Cerebellar nuclear complex (tissue), 1 donor: ENCODE results near the gene USP32.
"Not testable (repeated sequence)": the region's sequence is repeated elsewhere in the genome, so short reads cannot be mapped to it uniquely, and the experiment has no call there.

Experiments
- DNase-seq, 2 experiments: peaks; one replicate each; lab custom pipeline; 2025; lab: John Stamatoyannopoulos, UW

The USP32 gene

DNA sequence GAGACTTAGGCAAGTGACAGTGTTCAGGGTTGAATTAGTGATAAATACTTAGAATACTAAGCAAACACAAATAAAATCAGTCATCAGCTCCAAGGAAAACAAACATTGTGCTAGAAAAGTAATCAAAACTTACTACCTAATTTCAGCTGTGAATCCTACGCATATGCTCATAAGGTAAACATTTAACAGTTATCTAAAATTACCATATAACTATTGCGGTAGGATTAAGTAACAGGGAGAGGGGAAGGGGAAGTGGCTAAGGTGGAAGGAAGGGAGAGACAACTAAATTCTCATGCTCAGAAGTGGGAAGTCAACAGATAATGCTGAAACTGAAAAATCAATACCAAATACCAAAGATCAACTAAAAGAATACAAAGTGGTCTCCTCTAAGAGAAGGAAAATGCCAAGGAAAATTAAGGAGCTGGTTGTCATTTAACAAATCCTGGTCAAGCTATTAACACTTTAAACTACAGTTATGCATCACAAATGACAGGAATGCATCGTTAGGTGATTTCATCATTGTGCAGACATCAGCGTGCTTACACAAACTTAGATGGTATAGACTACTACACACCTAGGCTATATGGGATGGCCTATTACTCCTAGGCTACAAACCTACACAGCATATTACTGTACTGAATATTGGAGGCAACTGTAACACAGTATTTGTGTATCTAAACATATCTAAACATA, 20.0 kb downstream of the USP32 start:
- DNase-seq: no peak

DNA sequence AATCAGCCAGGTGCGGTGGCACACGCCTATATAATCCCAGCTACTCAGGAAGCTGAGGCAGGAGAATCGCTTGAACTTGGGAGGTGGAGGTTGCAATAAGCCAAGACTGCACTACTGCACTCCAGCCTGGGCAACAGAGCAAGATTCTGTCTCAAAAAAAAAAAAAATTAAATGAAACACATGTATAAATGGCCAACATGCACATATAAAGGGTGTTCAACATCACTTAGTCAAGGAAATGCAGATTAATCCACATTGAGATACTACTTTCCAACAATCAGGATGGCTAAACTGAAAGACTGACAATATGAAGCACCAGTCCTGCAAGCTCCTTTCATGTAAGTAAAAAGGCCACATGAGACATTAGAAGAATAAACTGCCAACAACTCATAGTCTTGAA, 20.5 kb downstream of the USP32 start:
- no peak for DNase-seq

DNA sequence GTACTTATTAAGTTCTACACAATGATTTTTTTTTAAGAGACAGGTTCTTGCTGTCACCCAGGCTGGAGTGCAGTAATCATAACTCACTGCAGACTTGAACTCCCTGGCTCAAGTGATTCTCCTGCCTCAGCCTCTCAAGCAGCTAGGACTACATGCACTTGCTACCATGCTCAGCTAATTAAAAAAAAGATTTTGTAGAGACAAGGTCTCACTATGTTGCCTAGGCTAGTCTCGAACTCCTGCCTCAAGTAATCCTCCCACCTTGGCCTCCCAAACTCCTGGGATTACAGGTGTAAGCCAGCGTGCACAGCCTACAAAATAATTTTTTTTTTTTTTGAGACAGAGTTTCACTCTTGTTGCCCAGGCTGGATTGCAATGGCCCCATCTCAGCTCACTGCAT, 22.2 kb downstream of the USP32 start:
- no peak for DNase-seq

DNA sequence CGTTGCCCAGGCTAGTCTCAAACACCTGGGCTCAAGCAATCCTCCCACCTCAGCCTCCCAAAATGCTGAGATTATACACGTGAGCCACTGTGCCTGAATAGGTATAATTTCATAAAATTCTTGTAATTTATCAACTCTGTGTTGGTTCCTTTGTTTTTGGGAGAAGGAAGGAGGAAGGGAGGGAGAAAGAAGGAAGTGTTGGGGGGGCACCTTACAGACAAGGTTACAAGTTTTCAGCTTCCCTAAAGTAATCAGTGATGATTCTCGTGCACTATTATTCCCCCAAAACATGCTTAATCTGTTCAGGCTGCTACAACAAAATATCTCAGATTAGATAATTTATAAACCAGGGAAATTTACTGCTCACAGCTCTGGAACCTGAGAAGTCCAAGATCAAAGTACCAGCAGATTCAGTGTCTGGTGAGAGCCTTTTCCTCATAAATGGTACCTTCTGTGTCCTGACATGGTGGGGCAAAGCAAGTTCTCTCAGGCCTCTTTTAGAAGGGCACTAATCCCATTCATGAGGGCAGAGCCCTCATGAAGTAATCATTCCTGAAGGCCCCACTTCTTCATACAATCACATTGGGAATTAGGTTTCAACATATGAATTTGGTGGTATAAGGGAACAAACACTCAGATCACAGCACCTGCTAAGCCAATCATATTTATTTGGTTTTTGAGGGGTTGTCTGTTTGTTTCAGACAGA, 28.1 kb downstream of the USP32 start:
- DNase-seq: no peak

DNA sequence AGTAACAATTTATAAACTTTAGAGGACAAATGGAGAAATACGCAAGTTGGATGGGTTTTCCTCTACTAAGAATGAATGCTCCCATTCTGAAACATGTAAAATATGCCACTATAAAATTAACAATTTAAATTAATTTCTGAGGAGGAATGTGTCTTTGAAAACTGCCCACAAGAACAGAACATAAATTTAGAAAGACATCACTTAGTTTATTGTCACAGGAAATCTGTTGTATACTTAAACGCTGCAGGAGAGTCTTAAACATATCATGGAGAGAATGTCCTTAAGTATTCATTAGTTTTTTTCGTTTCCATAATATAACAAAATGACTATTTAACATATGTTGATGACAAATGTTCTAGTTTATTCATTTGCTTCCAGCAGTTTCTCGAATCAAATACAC, 29.6 kb downstream of the USP32 start:
- no peak for DNase-seq

DNA sequence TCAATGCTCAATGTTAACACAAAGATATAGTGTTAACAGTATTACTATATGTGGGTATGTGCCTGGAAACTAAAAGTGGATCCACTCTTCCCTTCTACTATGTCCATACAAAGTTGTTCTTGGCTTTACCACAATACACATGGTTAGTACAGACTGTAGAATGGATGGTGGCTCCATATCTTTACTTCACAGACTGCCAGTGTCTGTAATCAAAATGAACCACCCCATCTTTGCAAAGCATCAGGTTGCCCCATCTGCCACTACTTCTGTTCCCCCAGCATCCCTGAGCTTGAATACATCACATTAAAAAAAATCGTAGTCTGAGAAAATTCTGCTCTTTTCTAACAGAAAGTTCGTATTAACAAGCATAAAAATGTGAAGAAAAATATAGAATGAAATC, 30.0 kb downstream of the USP32 start:
- no peak for DNase-seq

DNA sequence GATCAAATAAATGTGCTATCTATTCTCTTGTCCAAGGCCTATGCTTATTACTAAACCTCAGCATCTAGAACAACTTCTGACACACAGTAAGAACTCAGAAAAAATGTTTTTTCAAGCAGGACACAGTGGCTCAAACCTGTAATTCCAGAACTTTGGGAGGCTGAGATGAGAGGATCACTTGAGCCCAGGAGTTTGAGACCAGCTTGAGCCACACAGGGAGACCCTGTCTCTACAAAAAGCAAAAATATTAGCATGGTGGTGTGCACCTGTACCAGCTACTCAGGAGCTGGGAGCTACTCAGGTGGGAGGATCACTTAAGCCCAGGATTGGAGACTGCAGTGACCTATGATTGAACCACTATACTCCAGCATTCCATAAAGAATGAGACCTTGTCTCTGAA, 32.5 kb downstream of the USP32 start:
- no peak for DNase-seq

DNA sequence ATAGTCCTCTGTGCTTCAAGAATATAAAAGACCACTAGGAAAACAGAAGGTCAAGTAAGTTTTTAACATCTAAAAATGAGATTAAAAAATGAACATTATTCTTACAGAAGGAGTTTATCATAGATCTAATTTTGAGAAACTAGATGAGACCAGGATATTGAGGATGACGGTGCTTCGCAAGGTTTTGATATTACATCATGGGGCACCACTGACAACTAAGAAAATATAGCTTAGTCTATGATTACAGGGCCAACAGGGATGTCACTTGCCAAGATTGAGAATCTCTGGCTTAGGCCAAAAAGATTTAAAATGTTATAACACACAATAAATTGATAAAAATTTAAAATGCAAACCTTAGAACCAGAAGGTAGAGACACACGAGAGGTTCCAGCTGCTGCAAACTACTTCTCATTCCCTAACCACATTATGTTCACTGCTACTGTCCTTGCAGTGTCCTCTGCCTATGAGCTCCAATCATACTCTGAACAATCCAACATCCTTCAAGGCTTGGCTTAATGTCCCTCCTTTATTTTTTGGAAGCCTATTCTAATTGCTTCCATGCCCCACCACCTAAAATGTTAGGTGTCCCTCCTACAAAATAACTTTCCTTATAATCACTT, 33.2 kb downstream of the USP32 start:
- DNase-seq: no peak

DNA sequence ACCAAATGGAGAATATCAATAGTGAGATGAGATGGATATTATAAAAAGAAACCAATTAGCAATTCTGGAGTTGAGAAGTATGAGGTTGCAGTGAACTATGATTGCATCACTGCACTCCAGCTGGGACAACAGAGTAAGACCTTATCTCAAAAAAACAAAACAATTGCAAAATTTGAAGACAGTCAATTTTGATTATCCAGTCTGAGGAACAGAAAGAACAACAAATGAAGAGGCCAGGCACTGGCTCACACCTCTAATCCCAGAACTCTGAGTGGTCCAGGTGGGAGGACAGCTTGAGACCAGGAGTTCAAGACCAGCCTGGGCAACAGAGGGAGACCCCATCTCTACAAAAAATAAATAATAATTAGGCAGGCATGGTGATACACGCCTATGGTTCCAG, 35.0 kb downstream of the USP32 start:
- no peak for DNase-seq

DNA sequence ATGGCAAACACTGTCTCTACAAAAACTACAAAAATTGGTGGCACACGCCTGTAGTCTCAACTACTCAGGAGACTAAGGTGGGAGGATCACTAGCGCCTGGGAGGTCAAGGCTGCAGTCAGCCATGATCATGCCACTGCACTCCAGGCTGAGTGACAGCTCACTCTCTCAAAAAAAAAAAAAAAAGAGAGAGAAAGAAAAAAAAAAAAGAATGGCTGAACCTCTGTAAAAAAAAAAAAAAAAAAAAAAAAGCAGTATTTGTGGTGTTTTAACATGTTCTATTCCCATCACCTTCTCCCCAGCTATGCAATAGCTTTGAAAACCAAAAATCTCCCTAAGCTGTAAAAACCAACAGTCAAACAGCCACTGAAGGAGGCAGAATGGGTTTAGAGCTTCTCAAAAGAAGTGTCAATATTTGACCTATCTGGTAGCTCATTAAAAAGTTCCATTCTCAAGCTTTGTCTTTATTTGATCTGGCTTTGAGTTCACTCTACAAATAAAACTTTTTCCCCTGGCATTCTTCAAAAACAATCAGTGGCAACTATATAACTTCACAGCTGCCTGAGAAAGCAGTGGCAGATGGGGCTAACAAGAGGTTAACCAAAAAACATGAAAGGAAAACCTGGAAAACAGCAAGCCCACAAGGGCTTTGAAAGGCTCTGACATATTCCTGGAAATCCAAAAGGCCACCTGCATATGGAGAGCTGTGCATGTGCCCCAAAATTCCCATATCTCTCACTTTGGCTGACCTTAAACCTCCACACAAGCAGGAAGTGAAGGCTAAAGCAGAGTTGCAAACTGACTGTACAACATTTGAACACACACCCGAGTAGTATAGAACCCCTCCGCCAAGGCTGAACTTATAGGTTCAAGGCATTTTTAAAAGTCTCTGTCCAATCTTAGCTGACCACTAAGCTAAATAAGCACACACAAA, 36.0 kb downstream of the USP32 start:
- no peak for DNase-seq

DNA sequence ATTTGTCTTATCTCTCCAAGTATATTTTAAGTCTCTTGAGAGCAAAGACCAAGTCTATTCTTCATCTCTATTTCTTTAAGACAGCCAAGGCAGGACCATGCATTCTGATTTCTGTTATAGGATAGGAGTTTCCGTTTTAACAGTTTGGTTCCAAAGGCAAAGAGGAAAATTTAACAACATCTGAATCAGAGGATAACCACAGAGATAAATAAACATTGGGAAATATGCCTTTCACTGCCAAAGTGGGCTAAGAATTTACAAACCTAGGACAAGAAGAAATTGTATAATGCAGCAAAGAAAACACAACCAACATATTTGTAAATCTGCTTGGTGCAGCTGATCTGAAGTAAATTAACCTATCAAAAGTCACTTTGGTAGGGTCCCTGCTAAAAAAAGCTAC, 37.7 kb downstream of the USP32 start:
- DNase-seq: no peak

DNA sequence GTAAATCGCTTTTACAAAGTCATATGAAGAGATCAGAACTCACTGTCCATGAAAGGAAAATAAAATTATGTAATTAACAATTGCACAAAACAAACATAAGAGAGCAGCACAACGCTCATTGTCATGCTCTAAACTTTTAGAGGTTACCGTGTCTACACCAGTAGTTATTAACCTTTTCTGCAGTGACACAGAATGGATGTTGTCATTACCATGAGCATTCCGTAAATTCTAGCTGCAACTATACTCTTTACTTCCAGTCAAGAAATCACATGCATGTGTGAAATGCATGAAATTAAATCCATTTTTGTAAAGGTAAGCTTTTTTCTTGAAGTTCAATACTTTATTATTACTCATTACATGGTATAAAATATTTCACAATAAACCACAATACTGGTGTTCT, 38.2 kb downstream of the USP32 start:
- no peak for DNase-seq

DNA sequence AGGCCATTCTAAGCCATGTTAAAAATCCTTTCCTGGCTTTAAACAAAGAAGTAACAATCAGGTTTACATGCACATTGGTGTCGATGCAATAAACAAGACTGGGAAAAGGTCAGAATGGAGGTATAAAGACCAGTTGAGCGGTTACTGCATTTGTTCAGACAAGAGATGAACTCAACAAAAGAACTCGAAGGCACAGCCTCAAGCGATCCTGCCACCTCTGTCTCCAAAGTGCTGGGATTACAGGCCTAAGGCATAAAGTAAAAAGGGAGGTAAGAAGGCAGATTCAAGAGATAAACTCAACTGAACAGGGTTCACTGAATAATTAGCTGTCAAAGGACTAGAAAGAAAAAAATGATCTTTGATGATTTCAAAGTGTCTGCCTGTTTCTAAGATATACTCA, 39.4 kb downstream of the USP32 start:
- no peak for DNase-seq

DNA sequence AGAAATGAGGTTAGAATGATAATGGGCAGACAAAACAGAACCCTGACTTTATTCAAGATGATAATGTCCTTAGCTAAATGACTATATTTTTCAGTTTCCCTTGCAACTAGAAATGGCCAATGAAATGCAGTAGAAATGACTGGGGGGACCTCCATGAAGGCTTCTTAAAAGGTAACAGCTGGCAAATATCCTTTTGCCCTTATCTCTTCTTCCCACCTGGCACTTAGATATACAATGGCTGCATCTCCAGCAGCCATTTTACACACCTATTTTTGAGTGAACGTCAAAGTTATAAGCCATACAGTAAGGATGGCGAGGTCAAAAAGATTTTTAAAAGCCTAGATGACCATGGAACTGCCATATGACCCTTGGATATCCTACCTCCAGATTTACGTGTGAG, 39.9 kb downstream of the USP32 start:
- DNase-seq: no peak

DNA sequence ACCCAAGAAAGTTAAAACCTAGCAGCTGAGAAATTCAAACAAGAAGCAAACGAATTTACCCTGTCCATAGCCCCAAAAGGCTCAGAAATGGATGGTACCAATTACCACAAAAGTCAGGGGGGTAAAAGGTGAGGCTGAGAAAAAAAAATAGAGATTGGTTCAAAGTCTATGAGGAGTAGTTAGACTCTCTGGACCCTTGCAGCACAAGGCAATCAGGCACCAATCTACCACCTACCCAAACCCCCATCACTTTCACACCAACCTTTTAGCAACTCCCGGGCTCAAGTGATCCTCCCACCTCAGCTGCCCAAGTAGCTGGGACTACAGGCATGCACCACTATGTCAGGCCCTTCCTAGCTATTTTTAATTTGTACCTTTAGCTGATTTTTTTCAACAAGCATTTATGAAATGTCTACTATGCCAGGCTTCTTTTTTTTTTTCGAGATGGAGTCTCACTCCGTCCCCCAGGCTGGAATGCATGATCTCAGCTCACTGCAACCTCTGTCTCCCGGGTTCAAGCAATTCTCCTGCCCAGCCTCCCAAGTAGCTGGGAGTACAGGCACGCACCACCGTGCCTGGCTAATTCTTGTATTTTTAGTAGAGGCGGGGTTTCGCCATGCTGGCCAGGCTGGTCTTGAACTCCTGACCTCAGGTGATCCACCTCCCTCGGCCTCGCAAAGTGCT, 40.8 kb downstream of the USP32 start:
- DNase-seq: no peak

DNA sequence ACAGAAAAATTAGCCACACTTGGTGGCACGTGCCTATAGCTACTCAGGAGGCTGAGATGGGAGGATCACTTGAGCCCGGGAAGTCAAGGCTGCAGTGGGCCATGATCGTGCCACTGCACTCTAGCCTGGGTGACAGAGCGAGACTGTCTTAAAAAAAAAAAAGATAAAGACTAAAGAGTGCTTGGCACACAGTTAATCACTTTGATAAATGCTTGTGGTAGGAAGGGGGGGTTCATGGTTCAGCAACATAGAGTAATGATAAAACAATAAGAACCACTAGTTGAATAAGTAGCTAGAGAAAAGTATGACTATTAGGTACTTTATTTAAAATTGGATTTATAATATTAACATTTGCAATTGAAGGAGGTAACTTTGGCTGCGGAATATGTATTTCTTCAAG, 43.3 kb downstream of the USP32 start:
- no peak for DNase-seq

DNA sequence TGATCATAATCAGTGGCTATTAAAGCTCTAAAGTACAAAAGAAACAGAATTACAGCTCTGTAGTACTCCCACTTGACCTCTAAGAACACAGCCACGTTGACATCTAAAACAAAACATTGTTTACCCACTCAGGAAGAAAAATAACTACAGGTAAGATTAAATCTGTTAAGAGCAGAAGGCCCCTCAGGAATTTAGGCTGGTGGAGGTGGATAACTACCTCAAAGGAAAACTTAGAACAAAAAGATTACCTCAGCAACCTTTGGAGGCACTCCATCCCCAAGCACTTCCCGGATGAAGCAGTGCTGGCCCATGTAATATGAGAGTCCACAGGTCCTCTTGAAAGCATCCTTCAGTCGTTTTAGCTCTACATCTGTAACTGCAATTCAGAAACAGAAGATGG, 46.7 kb downstream of the USP32 start:
- no peak for DNase-seq

DNA sequence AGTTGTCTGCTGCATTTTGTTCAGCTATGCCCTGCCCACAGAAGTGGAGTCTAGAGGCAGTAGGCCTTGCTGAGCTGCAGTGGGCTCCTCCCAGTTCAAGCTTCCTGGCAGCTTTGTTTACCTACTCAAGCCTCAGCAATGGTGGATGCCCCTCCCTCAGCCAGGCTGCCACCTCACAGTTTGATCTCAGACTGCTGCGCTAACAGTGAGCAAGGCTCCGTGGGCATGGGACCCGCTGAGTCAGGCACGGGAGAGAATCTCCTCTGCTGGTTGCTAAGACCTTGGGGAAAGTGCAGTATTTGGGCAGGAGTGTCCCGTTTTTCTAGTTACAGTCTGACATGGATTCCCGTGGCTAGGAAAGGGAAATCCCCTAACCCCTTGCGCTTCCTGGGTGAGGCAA, 49.4 kb downstream of the USP32 start:
- DNase-seq: not testable (repeated sequence)

DNA sequence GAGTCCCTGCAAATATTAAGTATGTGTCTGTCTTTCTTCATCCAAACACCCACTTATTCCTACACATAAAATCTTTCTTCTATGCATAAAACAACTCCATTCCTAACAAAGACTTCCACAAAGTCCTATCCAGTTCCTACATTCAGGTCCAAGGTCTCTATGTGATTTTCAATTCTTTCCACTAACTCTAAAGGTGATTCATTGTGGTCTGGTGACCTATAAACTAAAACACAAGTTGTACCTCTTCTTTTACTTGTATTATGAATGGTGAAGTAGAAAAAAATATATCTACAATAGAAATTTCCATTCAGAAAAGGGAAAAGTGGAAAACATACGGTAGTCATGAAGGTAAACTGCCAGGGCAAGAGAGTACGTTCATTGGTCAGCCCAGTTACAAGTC, 56.6 kb downstream of the USP32 start:
- DNase-seq: no peak

DNA sequence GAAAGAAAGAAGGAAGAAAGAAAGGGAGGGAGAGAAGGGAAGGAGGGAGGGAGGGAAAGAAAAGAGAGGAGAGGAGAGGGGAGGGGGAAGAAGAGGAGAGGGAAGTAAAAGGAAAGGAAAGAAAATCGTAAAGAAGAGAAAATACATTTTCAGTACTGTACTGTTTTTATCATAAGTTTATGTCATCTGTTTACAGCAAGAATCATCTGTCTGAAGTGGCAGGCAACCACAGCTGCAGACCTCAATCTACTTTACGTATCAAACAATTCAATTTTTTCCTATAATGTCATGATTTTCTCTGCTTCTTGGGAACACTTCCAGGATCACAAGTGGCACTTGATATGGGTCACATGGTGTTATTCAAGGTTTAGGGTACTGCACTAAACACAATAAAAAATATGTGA, 58.3 kb downstream of the USP32 start:
- no peak for DNase-seq

DNA sequence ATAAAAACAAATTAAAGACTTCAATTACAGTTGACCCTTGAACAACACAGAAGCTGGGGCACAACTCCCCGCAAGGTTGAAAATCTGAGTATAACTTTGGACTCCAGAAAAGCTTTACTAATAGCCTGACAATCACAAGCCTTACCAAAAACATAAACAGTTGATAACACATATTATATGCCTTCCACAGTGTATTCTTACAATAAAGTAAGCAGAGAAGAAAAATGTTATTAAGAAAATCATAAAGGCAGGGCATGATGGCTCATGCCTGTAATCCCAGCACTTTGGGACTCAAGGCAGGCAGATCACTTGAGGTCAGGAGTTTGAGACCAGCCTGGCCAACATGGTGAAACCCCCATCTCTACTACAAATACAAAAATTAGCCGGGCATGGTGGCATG, 58.9 kb downstream of the USP32 start:
- not testable (repeated sequence) for DNase-seq

DNA sequence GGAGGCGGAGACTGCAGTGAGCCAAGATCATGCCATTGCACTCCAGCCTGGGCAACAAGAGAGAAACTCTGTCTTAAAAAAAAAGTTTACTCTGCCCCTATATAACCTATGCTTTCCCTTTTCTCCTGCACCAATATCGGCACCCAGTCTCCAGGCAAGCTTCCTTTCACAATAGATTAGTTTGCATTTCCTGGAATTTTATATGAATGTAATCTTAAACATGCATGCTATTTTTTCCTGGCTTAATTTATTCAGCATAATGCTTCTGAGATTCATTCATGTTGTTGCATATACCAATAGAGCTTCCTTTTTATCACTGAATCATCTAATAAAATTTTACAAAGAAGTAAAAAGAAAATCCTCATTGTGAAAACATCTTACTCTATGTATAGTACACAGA, 59.4 kb downstream of the USP32 start:
- no peak for DNase-seq
